Activated CD8-positive, alpha-beta memory T cell treated with anti-CD3 and anti-CD28 coated beads, Interleukin-2, amount 10 ng/mL, durations not matched to agents 7 days and 5 days (primary cell): ENCODE results near the gene USP16. TPM values are rescaled to one million over a fixed set of nuclear protein-coding genes. Genes with fewer than 3 reads are reported as not detected.
"Not testable (repeated sequence)": the region's sequence is repeated elsewhere in the genome, so short reads cannot be mapped to it uniquely, and the experiment has no call there.

Experiments used
- ATAC-seq: fragments of 150-1000 bp; cut with Tn5 transposase; one replicate; pipeline ENCODE4 v1.10.0; 2021; ENCODE audit warnings: moderate library complexity
- CTCF ChIA-PET: fragments of 350-600 bp; sonication (Branson Sonifier 250); formaldehyde crosslinking; loops from one replicate; lab custom pipeline; 2021; ENCODE audit warnings: antibody characterized with exemption; lab: Charles Lee
- DNase-seq: peaks from one replicate; pipeline ENCODE4 v3.0.0-alpha.2; 2020
- H3K27ac Mint-ChIP-seq: one replicate; pipeline ENCODE4 v1.8.0; 2021; ENCODE audit warnings: mild to moderate bottlenecking, mixed read lengths
- H3K27me3 Mint-ChIP-seq: one replicate; pipeline ENCODE4 v1.8.0; 2021; ENCODE audit warnings: mixed read lengths
- H3K36me3 Mint-ChIP-seq: one replicate; pipeline ENCODE4 v1.8.0; 2021; ENCODE audit warnings: mild to moderate bottlenecking, mixed read lengths
- H3K4me1 Mint-ChIP-seq: one replicate; pipeline ENCODE4 v1.8.0; 2021; ENCODE audit warnings: mixed read lengths
- H3K4me3 Mint-ChIP-seq: one replicate; pipeline ENCODE4 v1.8.0; 2021; ENCODE audit warnings: mild to moderate bottlenecking, moderate library complexity, mixed read lengths
- H3K9me3 Mint-ChIP-seq: one replicate; pipeline ENCODE4 v1.8.0; 2022; ENCODE audit warnings: low read depth, mixed read lengths
- total RNA-seq, 2 experiments: library from RNA; stranded (reverse); gene quantifications; one replicate each; pipeline ENCODE4 v1.2.3, GENCODE V29; 2021

The USP16 gene
- total RNA-seq, 2 experiments from 2014 or later = 26.7 to 35.5 TPM

- H3K27me3 Mint-ChIP-seq = no peaks in the 10 kb centered on the region
- DNase-seq (no peak), ATAC-seq (no peak)
- H3K4me1 Mint-ChIP-seq = peaks cover 1% of the 10 kb centered on the region
- no peak overlapping the region for H3K4me3 Mint-ChIP-seq
- peak overlapping the region; percentile 12 for H3K27ac Mint-ChIP-seq
- H3K9me3 Mint-ChIP-seq = no peaks in the 10 kb centered on the region
- CTCF ChIA-PET = interaction anchor here (1.9 kb wide), 1 partner anchor 11 kb away, joined by 6 read pairs; the partner anchor contains the start of gene RWDD2B
- peaks cover 2% of the 10 kb centered on the region for H3K36me3 Mint-ChIP-seq
Observed at GRCh38 chr21:29007810-29008209, 16.7 kb upstream of the USP16 start.

- Mint-ChIP-seq H3K4me3 (no peak overlapping the region), H3K4me1 (no peaks in the 10 kb centered on the region), H3K27me3 (no peaks in the 10 kb centered on the region), H3K9me3 (no peaks in the 10 kb centered on the region), H3K36me3 (peaks cover 2% of the 10 kb centered on the region), H3K27ac (peak overlapping the region; percentile 0)
- CTCF ChIA-PET = interaction anchor here (1.9 kb wide), 1 partner anchor 11 kb away, joined by 6 read pairs; the partner anchor contains the start of gene RWDD2B
- no peak for DNase-seq
- no peak for ATAC-seq
Observed at GRCh38 chr21:29008367-29008766, 16.1 kb upstream of the USP16 start.

GRCh38 chr21:29011236-29011635, 13.2 kb upstream of the USP16 start:
- not testable (repeated sequence) for H3K4me1 Mint-ChIP-seq

GRCh38 chr21:29017639-29018237, 6.7 kb upstream of the USP16 start:
- DNase-seq (no peak), ATAC-seq (no peak)
- Mint-ChIP-seq H3K36me3 (peaks cover 6% of the 10 kb centered on the region), H3K27ac (peak overlapping the region; percentile 73), H3K27me3 (no peaks in the 10 kb centered on the region), H3K4me3 (peak overlapping the region; percentile 75), H3K4me1 (peaks cover 36% of the 10 kb centered on the region), H3K9me3 (no peaks in the 10 kb centered on the region)
- CTCF ChIA-PET = interaction anchor here (0.9 to 1.7 kb wide), 3 partner anchors 11 to 25 kb away, joined by 4 to 5 read pairs (median 4); partner anchors contain the start of gene LTN1

More at GRCh38 chr21:29011236-29011635, 13.2 kb upstream of the USP16 start:
- CTCF ChIA-PET, H3K27me3 Mint-ChIP-seq, DNase-seq, H3K4me3 Mint-ChIP-seq, H3K27ac Mint-ChIP-seq, ATAC-seq, H3K36me3 Mint-ChIP-seq, H3K9me3 Mint-ChIP-seq: not testable (repeated sequence)

- peak overlapping the region; percentile 73 for H3K27ac Mint-ChIP-seq
- ATAC-seq (no peak), DNase-seq (no peak)
- peaks cover 6% of the 10 kb centered on the region for H3K36me3 Mint-ChIP-seq
- H3K4me3 Mint-ChIP-seq = peak overlapping the region; percentile 75
- H3K9me3 Mint-ChIP-seq = no peaks in the 10 kb centered on the region
- no peaks in the 10 kb centered on the region for H3K27me3 Mint-ChIP-seq
- CTCF ChIA-PET = interaction anchor here (0.9 to 1.7 kb wide), 6 partner anchors 10 to 182 kb away, joined by 3 to 6 read pairs (median 4); partner anchors contain the start of gene LTN1
- H3K4me1 Mint-ChIP-seq = peaks cover 42% of the 10 kb centered on the region
Observed at GRCh38 chr21:29018540-29018939, 5.9 kb upstream of the USP16 start.

GRCh38 chr21:29022166-29022565, 2.3 kb upstream of the USP16 start:
- no peaks in the 10 kb centered on the region for H3K27me3 Mint-ChIP-seq

GRCh38 chr21:29025328-29025713, 853 bp downstream of the USP16 start:
- Mint-ChIP-seq H3K4me1 (peaks cover 61% of the 10 kb centered on the region), H3K4me3 (peak overlapping the region; percentile 96), H3K27me3 (no peaks in the 10 kb centered on the region), H3K9me3 (no peaks in the 10 kb centered on the region), H3K27ac (peak overlapping the region; percentile 97), H3K36me3 (peaks cover 16% of the 10 kb centered on the region)
- CTCF ChIA-PET = interaction anchor here (1.2 to 3.2 kb wide), 6 partner anchors 23 to 52 kb away, joined by 3 to 14 read pairs (median 6); partner anchors contain the start of gene LTN1
- ATAC-seq (no peak), DNase-seq (no peak)

More at GRCh38 chr21:29022166-29022565, 2.3 kb upstream of the USP16 start:
- CTCF ChIA-PET = interaction anchor here (1.1 to 2.1 kb wide), 4 partner anchors 19 to 58 kb away, joined by 3 to 7 read pairs (median 4); partner anchors contain the start of gene LTN1
- Mint-ChIP-seq H3K36me3 (peaks cover 9% of the 10 kb centered on the region), H3K4me3 (no peak overlapping the region), H3K4me1 (peaks cover 65% of the 10 kb centered on the region), H3K27ac (peak overlapping the region; percentile 80), H3K9me3 (no peaks in the 10 kb centered on the region)
- ATAC-seq (no peak), DNase-seq (no peak)

- CTCF ChIA-PET = interaction anchor here (1.2 kb wide), 1 partner anchor 11 kb away, joined by 3 read pairs; no protein-coding TSS in a partner anchor
- Mint-ChIP-seq H3K4me3 (no peak overlapping the region), H3K9me3 (no peaks in the 10 kb centered on the region), H3K36me3 (peaks cover 40% of the 10 kb centered on the region), H3K27ac (no peak overlapping the region), H3K4me1 (peaks cover 46% of the 10 kb centered on the region), H3K27me3 (no peaks in the 10 kb centered on the region)
- DNase-seq (no peak), ATAC-seq (no peak)
Observed at GRCh38 chr21:29029524-29029923, 5.1 kb downstream of the USP16 start.

GRCh38 chr21:29030909-29031308, 6.4 kb downstream of the USP16 start:
- ATAC-seq = no peak

GRCh38 chr21:29033301-29033700, 8.8 kb downstream of the USP16 start:
- Mint-ChIP-seq H3K27me3 (no peaks in the 10 kb centered on the region), H3K36me3 (peaks cover 52% of the 10 kb centered on the region), H3K9me3 (no peaks in the 10 kb centered on the region), H3K27ac (no peak overlapping the region), H3K4me3 (no peak overlapping the region), H3K4me1 (peaks cover 27% of the 10 kb centered on the region)
- no peak for DNase-seq
- no peak for ATAC-seq
- CTCF ChIA-PET = no interaction called here

More at GRCh38 chr21:29030909-29031308, 6.4 kb downstream of the USP16 start:
- H3K36me3 Mint-ChIP-seq = peaks cover 45% of the 10 kb centered on the region
- CTCF ChIA-PET = no interaction called here
- H3K27me3 Mint-ChIP-seq = no peaks in the 10 kb centered on the region
- no peaks in the 10 kb centered on the region for H3K9me3 Mint-ChIP-seq
- H3K27ac Mint-ChIP-seq = peak overlapping the region; percentile 7
- H3K4me3 Mint-ChIP-seq = no peak overlapping the region
- H3K4me1 Mint-ChIP-seq = peaks cover 38% of the 10 kb centered on the region
- DNase-seq = no peak

GRCh38 chr21:29033871-29034270, 9.4 kb downstream of the USP16 start:
- ATAC-seq = no peak
- Mint-ChIP-seq H3K4me1 (peaks cover 24% of the 10 kb centered on the region), H3K27ac (no peak overlapping the region), H3K9me3 (no peaks in the 10 kb centered on the region), H3K36me3 (peaks cover 50% of the 10 kb centered on the region), H3K4me3 (no peak overlapping the region), H3K27me3 (no peaks in the 10 kb centered on the region)
- CTCF ChIA-PET = no interaction called here
- DNase-seq = no peak

- no peak overlapping the region for H3K4me3 Mint-ChIP-seq
- H3K4me1 Mint-ChIP-seq = peaks cover 19% of the 10 kb centered on the region
- H3K36me3 Mint-ChIP-seq = peaks cover 48% of the 10 kb centered on the region
- H3K27ac Mint-ChIP-seq = no peak overlapping the region
- CTCF ChIA-PET = no interaction called here
- no peaks in the 10 kb centered on the region for H3K9me3 Mint-ChIP-seq
- no peak for DNase-seq
- no peaks in the 10 kb centered on the region for H3K27me3 Mint-ChIP-seq
- no peak for ATAC-seq
Observed at GRCh38 chr21:29034678-29035077, 10.2 kb downstream of the USP16 start.

- H3K27ac Mint-ChIP-seq = no peak overlapping the region
- no peak for DNase-seq
- H3K36me3 Mint-ChIP-seq = peaks cover 38% of the 10 kb centered on the region
- no peaks in the 10 kb centered on the region for H3K27me3 Mint-ChIP-seq
- CTCF ChIA-PET = no interaction called here
- no peak for ATAC-seq
- no peaks in the 10 kb centered on the region for H3K9me3 Mint-ChIP-seq
- no peaks in the 10 kb centered on the region for H3K4me1 Mint-ChIP-seq
- H3K4me3 Mint-ChIP-seq = no peak overlapping the region
Observed at GRCh38 chr21:29052224-29052623, 27.8 kb downstream of the USP16 start.

GRCh38 chr21:29053011-29053553, 28.6 kb downstream of the USP16 start:
- CTCF ChIA-PET = no interaction called here
- Mint-ChIP-seq H3K36me3 (peaks cover 37% of the 10 kb centered on the region), H3K4me3 (no peak overlapping the region), H3K9me3 (no peaks in the 10 kb centered on the region), H3K4me1 (no peaks in the 10 kb centered on the region), H3K27me3 (no peaks in the 10 kb centered on the region), H3K27ac (no peak overlapping the region)
- ATAC-seq (no peak), DNase-seq (no peak)
